ENCODE data around the gene TWIST1.
A peak's percentile ranks its signal among the peaks of the same experiment; 100 is the strongest.

TWIST1 gene

DNA sequence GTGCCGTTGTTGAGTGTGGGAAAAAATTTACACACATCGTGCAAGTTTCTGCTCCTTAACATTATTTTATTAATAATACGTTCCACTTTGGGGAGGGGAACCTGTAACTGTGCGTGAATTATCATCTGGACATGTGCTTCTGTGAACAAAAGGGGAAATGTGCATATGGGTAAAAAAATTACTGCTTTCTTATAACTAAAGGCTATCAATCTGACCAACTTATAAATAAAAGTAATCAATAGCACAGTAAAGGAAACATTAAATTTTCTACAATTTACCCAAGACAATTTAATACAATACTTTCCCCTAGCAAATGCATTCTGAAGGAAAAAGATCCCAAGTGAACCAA is 4.5 kb downstream of the TWIST1 start:
- no peak for DNase-seq

DNA sequence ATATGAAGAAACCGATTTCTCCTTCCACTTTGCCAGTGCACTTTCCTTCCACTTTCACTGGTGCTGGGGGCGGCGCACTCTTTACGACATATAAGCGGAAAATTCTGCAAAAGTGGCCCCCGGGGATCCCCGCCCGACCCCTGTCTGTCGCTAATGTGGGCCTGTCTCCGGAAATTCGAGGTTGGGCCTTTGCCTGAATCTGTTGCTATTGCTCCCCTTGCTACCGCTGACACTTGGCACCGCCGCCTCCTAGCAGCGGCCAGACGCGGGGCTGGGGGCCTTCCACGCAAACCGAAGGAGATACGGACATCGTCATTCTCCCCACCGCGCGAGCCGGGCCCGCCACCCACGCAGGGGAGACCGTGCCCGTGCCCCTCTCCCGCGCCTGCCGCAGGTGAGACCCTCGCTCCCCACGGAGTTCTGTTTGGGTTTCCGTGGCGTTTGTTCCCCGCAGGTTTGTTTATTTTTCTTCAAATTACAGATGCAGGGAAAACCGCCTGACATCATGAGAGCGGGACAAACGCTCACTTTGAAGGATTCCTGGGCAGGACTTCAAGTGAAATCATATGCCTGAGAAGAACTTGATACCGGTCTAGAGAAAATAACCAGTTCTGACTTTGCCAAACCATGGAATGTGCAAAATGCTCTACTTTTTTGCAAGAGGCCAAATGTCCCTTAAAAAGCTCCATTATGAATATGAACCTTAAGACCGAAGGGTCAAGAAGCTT is 5.0 kb downstream of the TWIST1 start:
- no peak for DNase-seq

DNA sequence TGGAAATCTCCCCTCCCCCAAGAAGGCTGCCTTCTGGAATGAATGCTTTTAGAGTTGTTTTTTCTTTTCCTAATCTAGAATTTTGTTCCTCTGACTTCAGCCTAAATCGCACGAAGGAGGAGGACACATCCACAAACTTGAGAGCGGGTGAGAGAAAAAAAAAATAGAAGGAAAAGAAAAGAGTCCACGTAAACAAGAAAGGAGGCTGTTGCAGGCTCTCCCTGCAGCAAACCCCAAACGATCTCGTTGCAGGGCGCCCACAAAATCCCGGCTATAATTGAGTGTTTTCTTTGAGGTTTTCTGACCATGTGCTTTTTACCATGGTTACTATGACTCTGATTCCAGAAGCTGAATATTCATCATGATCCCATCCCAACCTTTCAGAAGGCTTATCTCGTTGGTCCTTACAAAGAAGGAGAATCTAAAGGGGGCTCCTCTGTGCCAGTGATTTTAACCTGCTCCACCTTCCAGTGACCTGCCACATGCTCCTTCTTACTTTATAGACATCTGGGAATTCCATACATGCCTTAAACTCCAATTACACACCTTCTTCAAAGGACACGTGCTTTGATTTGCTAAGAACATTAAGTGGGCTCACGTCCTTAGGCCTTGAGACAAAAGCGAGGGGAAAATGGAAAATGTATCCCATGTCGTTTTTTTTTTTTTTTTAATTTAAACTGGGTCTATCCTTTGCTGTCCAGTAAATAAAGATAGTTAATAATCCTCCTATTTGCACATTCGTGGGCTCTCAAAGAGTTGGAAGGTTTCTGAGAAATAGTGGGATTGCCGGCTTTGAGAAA is 5.8 kb downstream of the TWIST1 start:
- no peak for DNase-seq

DNA sequence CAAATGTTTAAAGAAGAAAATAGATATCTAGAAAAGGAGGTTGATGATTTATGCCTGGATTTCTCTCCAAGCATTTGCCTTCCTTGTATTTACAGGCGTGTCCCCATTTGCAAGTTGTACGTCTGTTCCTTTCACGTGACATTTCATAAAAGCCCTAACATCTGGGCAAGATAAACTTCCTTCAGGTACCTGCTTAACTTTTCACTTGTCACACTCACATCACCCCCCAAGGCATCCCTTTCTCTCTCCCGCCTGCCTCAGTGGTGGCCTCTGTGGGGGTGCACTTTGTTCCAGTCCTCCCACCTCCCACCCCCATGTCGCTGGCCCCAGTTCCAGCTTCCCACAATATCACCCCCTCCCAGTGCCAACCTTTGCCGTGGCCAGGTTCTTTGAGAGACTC is 6.7 kb downstream of the TWIST1 start:
- no peak for DNase-seq

DNA sequence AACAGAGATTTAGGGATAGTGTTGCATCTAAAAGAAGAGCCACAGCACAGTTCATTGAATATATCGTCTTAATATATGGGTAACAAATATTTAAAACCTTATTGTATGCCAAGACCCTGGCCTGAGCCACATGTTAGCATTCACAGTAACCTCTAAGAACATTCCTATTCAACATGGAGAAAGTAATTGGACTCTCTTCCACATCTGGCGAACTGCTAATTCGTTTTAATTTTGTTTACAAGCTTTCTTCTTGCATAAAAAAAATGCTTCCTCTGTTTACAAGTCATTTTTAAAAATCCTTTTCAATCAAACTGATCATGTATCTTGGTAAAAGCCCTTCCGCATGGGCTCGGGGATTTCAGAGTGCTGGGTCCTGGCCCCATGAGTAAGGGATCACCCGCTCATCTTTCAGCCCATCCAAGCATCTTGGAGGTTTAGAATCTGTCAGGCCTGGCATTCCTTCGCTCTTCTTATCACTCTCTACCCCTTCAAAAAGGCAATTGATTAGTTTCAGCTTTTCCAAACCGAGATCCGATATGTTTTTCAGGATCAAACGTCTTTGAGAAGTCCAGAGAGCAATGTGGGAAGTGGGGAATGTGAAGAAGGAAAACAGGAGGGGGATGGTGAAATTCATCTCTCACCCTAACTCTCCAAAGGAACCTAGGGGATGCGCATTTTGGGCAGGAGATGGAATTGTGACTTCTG is 7.3 kb downstream of the TWIST1 start:
- no peak for DNase-seq

DNA sequence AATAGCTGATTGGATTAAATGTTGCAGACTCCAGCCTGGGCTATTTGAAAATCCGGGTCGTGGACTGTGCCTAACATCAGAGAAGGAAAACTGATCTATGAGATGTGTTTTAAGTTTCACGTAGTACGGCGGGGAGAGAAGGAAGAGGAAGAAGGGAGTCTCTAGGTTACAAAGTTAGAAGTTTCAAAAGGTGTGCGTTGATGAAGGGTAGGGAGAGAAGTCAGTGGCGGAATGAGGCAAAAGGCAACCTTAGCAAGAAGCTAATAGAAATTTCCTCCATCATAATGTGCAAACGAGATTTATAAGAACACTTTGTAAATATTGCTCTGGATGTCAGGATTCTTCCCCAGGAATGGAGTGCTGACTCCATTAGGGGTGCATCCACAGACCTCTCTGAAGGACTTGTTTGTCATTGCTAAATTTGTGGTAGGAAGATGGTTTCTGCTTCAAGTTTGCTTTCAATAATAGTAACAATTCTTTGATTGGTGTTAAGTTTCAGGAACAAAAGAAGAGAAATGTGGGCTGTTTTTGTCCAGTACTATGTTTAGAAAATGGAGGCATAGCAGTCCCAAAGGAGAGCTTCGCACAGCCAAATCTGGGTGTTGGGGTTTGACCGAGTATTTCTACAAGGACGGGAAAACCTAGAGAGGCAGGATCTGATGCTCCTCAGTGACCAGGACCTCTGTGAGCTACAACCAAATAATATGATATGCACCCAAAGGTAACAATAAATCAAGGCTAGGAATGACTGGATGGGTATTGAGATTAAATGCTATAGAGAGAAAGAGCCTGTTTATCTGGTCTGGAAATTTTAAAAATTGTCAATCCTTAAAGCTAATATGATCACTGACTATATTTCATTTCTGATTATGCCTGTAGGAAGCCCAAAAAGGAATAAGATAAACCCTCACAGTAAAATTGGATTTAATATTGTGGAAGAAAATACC is 8.2 kb downstream of the TWIST1 start:
- DNase-seq = no peak

DNA sequence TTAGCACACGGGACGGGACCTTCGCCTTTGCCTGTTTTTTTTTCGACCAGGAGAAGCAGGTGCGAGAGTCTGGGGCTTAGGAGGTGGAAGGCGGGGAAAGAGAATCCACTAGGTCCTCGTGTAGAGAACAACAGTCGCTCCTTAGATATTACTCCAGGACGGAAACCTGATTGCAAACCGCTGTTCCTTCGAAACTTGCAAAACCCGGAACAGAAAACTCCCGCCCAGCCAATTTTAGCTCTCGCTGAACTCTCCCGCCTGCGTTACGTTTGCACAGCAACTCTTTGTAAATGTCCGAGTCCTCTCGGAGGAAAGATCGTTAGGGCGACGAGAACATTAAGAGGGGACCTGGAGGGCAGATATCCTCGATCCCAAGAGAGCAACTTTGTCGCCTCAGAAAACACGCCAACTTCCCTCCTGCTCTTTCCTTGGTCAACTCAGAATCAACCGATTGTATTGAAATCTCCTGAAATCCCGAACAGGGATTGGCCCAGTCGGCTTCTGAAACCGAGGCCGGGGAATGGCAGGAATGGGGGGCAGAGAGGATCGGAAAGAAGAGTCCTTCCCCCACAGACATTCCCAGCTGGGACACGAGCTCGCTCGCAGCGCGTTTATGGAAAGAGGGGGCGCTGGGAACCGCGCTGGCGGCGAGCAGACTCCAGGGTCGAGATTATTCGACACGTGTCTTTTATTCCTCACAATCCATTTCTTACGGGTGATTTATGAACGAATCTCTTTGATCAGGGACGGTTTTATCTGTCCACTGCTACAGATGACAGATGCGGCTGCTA is 9.9 kb downstream of the TWIST1 start:
- peak; percentile 37 to 41 for DNase-seq

DNA sequence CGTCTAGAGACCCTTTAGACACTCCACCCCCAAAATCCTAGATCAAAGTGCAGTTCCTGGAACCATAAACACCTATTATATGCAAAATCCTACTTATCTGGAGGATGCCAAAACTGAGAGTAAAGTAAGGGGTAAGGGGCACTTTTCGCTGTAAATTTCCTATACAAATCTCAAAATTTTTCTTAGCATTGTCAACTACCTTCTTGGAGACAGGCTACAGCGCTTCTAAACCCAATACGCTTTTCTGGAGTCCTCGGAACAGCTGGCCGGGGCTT is 10.4 kb downstream of the TWIST1 start:
- DNase-seq = no peak

DNA sequence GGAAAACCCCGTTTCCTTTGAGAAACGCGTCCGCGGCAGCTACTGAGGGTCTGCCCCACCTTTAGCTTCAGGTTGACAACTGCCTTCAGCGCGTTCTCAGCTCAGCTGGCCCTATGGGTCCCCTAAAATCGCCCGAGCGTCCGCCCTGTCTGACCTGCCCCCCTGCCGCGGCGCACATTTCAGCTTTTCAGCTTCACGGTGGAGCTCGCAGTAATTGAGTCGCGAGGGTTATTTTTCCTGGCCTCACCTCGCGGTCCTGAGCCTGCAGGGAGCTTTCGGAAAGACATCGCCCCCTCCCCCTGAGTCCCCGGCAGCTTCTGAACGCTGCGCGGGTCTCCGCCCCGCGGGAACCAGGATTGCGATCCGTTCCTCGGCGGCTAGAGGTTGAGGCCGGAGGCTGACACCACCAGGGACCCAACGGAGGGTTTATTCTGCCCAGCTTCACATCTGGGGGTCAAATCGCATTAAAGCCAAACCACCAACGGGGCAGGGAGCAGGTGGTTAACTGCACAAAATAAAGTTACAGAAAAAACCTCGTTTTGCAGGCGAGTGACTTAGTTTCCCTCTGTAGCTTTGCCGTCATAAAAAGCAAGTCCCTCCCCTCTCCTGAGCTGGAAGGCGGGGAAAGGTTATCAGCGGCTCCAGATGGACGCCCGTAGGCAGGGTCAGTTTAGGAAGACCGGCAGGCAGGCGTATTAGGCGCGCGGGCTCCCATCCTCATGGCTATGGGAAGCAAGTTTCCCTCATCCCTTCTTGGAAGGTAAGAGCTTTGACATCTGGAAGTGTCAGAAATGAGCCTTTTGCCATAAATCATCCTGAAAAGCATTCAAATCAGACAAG is 11.0 kb downstream of the TWIST1 start:
- DNase-seq = no peak

DNA sequence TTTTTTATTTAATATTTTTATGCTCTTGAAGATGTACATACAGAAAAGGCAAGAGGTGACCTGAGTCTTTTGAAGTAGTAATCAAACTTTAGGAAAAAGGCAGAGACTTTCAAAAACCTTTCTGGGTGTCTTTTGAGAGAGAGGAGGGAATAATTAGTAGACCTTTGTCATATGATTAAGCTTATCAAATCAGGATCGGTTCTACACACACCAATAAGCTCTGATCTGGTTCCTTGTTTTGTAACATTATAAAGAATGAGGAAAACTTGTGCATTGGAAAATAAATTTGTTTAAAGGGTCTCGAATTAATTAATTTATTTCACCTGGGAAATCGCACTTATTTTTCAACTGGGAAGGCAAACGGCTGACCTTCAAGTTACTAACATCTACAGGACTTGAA is 11.9 kb downstream of the TWIST1 start:
- no peak for DNase-seq

DNA sequence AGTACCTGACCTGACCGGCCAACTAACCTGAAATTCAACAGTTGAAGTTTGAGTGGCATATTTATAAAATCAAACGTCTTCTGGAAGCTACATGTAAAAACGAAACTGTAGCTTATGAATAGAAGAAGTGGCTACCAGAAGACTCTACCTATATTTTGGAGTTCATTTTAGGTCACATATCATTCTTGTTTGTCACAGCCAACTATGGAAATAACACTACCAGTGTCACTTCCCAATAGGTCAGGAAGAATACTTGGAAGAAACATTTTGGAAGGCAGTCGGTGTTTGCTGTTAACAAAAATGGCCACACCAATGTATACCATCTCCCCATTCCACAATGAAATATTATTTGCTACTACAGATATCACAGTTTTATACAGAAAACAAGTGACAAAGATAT is 12.6 kb downstream of the TWIST1 start:
- DNase-seq = no peak

DNA sequence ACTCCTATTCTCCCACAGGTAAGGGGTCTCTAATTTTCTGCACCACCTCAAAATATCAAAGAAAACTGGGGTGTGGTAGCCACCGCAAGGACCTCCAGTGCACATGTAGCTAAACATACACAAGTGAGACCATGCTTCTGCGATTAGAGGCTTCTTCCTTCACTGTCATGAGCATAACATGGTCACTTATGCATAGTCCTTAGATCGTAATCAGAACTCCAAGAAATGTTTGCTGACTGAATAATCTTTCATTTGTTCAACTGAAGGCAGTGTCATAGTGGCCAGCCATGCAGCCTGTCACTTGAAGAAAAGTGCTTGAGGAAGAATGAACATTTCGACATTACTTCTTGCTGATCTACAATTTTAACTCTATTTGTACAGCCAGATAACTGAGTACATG is 14.6 kb downstream of the TWIST1 start:
- DNase-seq = no peak

DNA sequence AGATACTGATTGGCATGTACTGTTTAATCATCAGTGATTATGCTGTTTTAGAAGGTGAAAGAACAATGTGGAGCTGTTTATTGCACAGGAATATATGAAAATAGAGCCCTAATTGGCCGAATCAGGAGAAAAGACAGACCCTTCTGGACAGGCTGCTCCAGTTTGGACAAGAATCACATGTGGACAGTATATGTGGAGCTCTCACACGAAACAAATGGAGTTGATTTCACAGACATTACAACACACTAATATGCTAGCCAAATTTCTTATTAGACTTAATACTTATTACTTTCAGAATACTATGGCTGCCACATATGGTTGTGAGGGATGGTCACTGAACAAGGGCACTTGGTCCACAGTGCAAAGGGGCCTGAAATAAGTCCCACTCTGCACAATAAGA is 15.5 kb downstream of the TWIST1 start:
- no peak for DNase-seq

DNA sequence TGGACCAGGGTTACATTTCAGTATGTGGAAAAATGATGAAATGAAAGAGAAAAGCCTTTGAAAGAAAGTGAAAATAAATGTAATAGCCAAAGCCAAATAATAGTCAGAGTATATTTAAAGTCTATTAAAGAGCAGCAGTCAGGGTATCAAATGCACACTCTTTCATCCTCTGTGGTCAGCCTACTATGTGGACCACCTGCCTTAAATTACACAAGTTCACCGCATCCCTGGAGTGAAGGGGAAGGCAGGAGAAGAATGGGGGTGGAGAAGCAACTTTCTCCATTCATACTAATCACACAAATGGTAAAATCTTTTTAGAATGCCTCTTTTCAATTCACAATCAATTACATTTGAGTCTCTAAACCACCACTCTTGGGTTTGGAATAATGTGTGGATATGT is 16.0 kb downstream of the TWIST1 start:
- no peak for DNase-seq

DNA sequence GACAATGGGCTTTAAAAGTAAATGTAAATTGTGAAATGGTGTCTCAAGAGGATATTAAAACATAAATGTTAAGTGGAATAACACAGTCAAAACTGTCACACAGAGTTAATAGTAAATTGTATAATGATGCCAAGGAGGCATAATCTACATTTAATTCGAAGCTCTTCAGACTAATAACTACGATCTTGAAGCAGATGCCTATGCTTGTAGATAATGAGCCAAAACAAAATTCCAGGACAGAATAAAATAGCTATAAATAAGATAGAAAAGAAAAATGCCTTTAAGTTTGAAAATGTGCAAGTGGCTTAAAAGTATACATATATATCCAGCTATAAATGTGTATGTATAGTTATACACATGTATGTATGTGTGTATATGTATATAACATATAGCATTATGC is 17.5 kb downstream of the TWIST1 start:
- no peak for DNase-seq

DNA sequence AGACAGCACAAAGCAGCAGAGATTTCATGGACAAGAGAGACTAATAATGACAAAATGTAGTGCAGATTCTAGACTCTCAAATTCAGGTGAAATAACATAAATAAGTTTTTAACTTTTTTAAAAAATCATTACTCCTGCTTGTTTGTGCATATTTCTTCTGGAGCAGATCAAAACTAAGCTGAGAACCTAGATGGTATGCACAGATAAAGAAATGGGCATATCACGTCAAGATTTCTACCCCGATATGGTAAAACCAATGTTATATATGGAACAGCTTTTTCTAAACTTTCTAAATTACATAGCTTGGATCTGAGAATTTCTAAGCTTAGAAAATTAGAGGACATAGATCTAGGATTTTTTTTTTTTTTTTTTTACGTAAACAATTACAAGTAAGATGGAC is 18.2 kb downstream of the TWIST1 start:
- no peak for DNase-seq

DNA sequence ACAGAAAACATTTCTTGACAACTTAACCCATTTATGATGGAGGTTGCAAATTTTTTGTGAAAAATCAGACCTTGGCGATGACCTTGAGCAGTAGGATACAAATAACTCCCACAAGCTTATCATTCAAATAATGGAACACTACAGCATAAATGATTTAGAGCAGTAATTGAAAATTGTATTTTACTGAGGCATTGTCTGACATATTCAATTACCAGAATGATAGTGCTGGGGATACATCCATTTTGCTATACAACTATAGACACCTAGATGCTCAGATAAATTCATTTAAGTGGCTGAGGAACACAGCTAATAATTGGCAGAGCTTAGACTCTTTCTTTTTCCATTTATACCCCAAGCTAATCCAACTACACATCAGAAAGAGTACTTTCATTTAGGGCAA is 18.9 kb downstream of the TWIST1 start:
- no peak for DNase-seq

DNA sequence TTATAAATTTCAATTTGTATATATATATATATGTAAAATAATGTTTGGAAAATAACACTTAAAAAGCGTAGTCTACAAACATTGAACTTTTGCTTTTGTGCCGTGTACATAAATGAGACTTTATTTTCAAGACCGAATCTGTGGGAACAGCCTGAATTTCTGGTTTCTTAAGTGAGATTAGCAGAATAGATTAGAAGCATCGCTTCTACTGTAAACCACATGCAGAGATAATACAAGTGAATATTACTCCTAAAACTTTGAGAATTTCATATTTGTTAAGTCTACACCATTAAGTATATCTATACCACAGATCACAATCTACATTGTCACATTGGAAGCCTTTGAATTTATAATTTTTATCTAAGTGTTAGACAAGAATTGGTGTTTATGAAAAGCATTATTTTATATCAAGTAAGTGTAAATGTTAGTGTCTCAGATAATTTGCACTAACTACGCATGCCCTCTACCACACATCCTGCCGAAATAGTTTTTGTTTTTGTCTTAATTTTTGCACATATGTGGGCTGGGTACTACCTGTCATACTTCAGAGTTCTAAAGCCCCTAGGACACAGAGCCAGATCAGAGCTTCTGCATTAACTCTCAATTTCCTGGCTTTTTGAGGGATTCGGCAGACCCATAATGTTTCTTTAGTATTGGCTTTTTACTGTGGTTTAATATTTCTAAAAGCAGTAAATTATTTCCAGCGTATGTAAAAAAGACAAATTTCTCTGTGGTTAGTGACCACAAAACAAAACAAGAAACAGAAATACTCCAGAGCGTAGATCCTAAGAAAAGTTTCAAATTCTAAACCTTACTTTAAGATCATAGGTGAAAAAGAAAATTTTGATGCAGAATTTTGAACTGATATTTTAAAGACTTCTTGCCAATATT is 20.0 kb downstream of the TWIST1 start:
- DNase-seq = no peak

DNA sequence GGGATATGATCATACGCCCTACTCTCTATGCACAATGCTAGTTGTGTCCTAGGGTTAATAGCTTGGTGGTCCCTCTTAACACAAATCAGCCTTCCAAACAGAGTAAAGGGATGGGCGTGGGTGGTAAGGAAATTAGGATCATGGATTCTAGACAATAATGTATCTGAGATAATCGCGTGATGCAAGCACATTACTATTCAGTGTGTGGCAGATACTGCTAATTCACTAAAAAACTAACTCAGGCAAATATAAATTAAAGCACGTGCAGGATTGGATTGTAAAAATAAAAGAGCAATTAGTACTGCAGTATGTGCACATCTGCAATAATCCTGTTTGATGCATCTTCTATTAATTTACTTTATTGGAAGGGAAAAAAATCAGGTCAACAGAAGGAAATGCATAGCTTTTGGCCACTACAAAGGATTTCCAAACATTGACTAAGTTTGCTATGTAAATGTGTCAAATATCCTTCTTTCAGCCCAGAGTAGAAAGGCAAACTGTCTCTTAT is 22.0 kb downstream of the TWIST1 start:
- DNase-seq = no peak
